Ovary (tissue), 3 donors: ENCODE data around the gene COL6A1.

ENCODE experiments used
- POLR2A ChIP-seq: fragments of 450-650 bp; IDR thresholded peaks from one replicate; pipeline ENCODE4 v1.6.1; 2017; ENCODE audit warnings: antibody characterized with exemption, mild to moderate bottlenecking, moderate library complexity
- TF ChIP-seq, protein P1 (sequence below), 3 donors: fragments of 450-650 bp in 2 of 3; fragments of 200-600 bp in 1 of 3; IDR thresholded peaks; one replicate each; pipeline versions ENCODE4 v1.5.1 to v1.8.0; 2016 to 2022; ENCODE audit warnings: antibody characterized with exemption in 3 of 3, mild to moderate bottlenecking in 1 of 3
- donor health status: DM: no; HTN: no; CAD: no.

DNA sequence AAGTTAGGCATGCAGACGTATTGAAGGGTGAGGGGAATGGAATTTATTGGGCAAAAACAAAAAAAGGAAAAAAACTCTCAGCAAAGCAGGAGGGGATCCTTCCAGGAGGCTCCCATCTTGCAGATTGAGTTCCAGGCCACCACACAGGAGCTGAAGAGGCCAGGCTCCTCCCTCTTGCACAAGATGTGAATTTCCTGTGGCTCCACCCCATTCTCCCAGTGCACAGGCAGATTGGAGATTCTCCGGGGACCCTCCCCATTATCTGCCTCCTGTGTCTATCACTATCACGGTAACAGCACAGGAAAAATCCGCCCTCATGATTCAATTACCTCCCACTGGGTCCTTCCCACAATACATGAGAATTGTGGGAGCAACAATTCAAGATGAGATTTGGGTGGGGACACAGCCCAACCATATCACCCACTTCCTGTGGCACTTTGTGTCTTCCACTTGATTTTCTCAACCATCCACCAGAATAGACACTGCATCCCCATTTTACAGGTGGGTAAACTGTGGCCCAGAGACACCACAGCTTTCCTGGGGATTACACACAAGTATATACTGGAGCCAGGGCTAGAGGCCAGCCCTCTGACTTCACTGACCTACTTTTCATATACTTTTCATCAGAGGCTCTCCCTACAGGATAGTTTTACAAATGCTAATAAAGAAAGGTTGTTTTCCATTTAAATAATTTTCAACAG, 18.9 kb upstream of the COL6A1 start:
- TF ChIP-seq POLR2A: no peak
- TF ChIP-seq, protein P1, sequence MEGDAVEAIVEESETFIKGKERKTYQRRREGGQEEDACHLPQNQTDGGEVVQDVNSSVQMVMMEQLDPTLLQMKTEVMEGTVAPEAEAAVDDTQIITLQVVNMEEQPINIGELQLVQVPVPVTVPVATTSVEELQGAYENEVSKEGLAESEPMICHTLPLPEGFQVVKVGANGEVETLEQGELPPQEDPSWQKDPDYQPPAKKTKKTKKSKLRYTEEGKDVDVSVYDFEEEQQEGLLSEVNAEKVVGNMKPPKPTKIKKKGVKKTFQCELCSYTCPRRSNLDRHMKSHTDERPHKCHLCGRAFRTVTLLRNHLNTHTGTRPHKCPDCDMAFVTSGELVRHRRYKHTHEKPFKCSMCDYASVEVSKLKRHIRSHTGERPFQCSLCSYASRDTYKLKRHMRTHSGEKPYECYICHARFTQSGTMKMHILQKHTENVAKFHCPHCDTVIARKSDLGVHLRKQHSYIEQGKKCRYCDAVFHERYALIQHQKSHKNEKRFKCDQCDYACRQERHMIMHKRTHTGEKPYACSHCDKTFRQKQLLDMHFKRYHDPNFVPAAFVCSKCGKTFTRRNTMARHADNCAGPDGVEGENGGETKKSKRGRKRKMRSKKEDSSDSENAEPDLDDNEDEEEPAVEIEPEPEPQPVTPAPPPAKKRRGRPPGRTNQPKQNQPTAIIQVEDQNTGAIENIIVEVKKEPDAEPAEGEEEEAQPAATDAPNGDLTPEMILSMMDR (IDR thresholded peaks at IDR 0.05): no peak
